ENCODE measurements around the gene KLHDC7B. TPM values are rescaled to one million over a fixed set of nuclear protein-coding genes. Genes with fewer than 3 reads are reported as not detected.
A peak's percentile ranks its signal among the peaks of the same experiment; 100 is the strongest.

The KLHDC7B gene
- total and polyA plus RNA-seq, 2 of the 13 experiments (the other 11 are each of a cell fraction or from before 2014, with no cell fraction given) = 0.11 TPM; not detected in 1

DNA sequence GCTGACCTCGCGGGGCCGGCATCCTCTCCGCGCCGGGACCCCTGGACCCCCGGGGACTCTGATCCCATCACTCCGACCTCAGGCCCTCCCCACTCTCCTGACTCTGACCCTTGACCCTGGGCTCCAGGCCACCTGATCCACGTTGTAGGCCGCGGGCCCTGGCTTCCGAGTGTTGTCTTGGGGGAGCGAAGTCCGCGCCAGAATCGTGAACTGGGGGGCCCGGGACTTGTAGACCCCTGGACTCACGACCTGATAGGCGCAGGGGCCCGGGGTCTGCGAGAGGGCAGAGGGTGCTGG is 15.2 kb upstream of the KLHDC7B start (continued):
- TF ChIP-seq, protein P1, sequence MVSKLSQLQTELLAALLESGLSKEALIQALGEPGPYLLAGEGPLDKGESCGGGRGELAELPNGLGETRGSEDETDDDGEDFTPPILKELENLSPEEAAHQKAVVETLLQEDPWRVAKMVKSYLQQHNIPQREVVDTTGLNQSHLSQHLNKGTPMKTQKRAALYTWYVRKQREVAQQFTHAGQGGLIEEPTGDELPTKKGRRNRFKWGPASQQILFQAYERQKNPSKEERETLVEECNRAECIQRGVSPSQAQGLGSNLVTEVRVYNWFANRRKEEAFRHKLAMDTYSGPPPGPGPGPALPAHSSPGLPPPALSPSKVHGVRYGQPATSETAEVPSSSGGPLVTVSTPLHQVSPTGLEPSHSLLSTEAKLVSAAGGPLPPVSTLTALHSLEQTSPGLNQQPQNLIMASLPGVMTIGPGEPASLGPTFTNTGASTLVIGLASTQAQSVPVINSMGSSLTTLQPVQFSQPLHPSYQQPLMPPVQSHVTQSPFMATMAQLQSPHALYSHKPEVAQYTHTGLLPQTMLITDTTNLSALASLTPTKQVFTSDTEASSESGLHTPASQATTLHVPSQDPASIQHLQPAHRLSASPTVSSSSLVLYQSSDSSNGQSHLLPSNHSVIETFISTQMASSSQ (IDR thresholded peaks at IDR 0.05; ENCODE audit: low read depth) = no peak
- TF ChIP-seq, protein P1 (CRISPR knock-in tag; IDR thresholded peaks at IDR 0.05; ENCODE audit: borderline replicate concordance) = no peak
- TF ChIP-seq ZNF234 (CRISPR knock-in tag; conservative IDR thresholded peaks at IDR 0.05) = no peak
- no peak for TF ChIP-seq ZNF841 (CRISPR knock-in tag; IDR thresholded peaks at IDR 0.05; ENCODE audit: borderline replicate concordance)
- TF ChIP-seq MAZ (IDR thresholded peaks at IDR 0.05; ENCODE audit: borderline replicate concordance, low read depth, low read length) = no peak
- no peak for TF ChIP-seq MAZ (CRISPR knock-in tag; IDR thresholded peaks at IDR 0.05; ENCODE audit: low read depth)
- TF ChIP-seq, protein P2, sequence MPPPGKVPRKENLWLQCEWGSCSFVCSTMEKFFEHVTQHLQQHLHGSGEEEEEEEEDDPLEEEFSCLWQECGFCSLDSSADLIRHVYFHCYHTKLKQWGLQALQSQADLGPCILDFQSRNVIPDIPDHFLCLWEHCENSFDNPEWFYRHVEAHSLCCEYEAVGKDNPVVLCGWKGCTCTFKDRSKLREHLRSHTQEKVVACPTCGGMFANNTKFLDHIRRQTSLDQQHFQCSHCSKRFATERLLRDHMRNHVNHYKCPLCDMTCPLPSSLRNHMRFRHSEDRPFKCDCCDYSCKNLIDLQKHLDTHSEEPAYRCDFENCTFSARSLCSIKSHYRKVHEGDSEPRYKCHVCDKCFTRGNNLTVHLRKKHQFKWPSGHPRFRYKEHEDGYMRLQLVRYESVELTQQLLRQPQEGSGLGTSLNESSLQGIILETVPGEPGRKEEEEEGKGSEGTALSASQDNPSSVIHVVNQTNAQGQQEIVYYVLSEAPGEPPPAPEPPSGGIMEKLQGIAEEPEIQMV (CRISPR knock-in tag; IDR thresholded peaks at IDR 0.05; ENCODE audit: low read depth) = 0 out of 2 replicates have a peak, but pooled peaks have one; percentile 5
- TF ChIP-seq SALL2 (CRISPR knock-in tag; IDR thresholded peaks at IDR 0.05) = no peak
- no peak for TF ChIP-seq HIVEP1 (CRISPR knock-in tag; IDR thresholded peaks at IDR 0.05)
- no peak for TF ChIP-seq MTF2 (CRISPR knock-in tag; IDR thresholded peaks at IDR 0.05; ENCODE audit: borderline replicate concordance)
- TF ChIP-seq KLF13 (CRISPR knock-in tag; IDR thresholded peaks at IDR 0.05) = no peak
- TF ChIP-seq, protein P3, sequence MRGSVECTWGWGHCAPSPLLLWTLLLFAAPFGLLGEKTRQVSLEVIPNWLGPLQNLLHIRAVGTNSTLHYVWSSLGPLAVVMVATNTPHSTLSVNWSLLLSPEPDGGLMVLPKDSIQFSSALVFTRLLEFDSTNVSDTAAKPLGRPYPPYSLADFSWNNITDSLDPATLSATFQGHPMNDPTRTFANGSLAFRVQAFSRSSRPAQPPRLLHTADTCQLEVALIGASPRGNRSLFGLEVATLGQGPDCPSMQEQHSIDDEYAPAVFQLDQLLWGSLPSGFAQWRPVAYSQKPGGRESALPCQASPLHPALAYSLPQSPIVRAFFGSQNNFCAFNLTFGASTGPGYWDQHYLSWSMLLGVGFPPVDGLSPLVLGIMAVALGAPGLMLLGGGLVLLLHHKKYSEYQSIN (CRISPR knock-in tag; IDR thresholded peaks at IDR 0.05; ENCODE audit: borderline replicate concordance) = no peak
- TF ChIP-seq, protein P4, sequence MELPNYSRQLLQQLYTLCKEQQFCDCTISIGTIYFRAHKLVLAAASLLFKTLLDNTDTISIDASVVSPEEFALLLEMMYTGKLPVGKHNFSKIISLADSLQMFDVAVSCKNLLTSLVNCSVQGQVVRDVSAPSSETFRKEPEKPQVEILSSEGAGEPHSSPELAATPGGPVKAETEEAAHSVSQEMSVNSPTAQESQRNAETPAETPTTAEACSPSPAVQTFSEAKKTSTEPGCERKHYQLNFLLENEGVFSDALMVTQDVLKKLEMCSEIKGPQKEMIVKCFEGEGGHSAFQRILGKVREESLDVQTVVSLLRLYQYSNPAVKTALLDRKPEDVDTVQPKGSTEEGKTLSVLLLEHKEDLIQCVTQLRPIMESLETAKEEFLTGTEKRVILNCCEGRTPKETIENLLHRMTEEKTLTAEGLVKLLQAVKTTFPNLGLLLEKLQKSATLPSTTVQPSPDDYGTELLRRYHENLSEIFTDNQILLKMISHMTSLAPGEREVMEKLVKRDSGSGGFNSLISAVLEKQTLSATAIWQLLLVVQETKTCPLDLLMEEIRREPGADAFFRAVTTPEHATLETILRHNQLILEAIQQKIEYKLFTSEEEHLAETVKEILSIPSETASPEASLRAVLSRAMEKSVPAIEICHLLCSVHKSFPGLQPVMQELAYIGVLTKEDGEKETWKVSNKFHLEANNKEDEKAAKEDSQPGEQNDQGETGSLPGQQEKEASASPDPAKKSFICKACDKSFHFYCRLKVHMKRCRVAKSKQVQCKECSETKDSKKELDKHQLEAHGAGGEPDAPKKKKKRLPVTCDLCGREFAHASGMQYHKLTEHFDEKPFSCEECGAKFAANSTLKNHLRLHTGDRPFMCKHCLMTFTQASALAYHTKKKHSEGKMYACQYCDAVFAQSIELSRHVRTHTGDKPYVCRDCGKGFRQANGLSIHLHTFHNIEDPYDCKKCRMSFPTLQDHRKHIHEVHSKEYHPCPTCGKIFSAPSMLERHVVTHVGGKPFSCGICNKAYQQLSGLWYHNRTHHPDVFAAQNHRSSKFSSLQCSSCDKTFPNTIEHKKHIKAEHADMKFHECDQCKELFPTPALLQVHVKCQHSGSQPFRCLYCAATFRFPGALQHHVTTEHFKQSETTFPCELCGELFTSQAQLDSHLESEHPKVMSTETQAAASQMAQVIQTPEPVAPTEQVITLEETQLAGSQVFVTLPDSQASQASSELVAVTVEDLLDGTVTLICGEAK (IDR thresholded peaks at IDR 0.05) = no peak
- TF ChIP-seq, protein P4 (CRISPR knock-in tag; IDR thresholded peaks at IDR 0.05) = no peak
- TF ChIP-seq ZNF343 (CRISPR knock-in tag; IDR thresholded peaks at IDR 0.05) = no peak
